GM18858 (cell line): ENCODE results near the gene ITPR1.

ENCODE experiments used
- ATAC-seq: cut with Tn5 transposase; IDR thresholded peaks from one replicate; pipeline ENCODE4 v1.9.1; 2021; ENCODE audit not compliant: unreplicated experiment

The ITPR1 gene

DNA sequence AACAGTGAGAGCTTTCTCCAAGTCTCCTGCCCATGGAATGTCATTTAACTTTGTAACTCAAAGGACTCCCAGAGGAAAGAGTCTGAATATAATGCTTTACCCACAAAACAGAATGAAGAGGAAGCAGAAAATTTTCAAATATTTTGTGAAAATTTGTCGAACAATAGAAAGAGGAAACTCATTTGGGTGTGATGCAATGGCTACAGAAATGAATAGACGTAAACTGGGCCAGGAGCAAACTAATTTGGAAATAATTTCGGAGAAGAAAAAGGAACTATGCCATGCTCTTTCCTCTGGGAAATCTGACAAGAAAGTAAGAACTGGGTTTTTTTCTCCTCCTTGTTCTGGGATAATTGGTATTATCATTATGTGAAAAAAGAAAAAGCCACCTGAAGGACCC is 14.9 kb upstream of the ITPR1 start:
- ATAC-seq = no peak

GRCh38 chr3:4491855-4492207 is 1.3 kb upstream of the ITPR1 start:
- no peak for ATAC-seq

GRCh38 chr3:4492208-4493013 is 737 bp upstream of the ITPR1 start:
- ATAC-seq = no peak

GRCh38 chr3:4493941-4494894 is 1.1 kb downstream of the ITPR1 start:
- ATAC-seq = no peak

GRCh38 chr3:4494895-4495264 is 1.7 kb downstream of the ITPR1 start:
- ATAC-seq = peak; percentile 28

GRCh38 chr3:4495294-4496086 is 2.3 kb downstream of the ITPR1 start:
- ATAC-seq = no peak

DNA sequence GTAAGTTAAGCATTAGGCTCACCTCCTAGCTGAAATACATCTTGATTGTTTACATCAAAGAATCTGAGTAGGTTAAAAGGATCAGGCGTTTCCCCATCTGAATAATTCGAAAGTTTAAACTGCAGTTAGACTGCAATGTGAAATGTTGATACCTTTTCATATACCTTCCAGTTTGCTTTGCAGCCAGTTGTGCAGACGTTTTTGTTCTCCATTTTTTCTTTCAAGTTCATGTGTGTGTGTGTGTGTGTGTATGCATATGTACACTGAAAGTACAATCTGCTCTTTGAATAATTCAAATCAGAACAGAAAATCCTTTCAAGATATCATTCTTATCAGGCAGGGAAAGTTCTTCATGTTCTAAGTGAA is 2.9 kb downstream of the ITPR1 start:
- no peak for ATAC-seq

DNA sequence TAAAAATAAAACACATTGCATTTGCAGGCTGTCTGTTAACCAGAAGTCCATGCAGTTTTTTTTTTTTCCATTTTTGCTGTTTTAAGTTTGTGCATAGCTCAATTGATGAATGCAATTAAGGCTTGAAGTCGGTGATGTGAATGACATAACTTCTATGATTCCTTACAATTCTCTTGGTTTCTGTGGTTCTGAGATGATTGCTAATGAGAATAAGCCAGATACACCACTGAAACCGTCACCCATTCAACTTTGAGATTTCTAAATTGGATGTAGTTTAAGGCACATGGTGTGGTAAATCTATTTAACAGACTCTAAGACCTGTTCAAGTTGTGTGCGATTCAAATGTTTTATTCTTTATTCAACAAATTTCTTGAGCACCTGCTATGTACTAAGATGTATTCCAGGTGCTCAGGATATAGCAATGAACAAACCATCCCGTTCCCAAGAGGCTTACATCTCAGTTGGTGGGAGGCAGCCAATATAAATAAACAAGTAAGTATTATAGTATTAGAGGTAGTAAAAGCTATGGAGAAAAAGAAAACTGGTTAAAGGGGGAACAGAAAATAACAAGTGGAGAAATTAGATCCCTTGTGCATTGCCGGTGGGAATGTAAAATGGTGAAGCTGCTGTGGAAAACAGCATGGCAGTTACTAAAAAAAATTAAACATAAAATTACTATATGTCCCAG is 4.0 kb downstream of the ITPR1 start:
- no peak for ATAC-seq

DNA sequence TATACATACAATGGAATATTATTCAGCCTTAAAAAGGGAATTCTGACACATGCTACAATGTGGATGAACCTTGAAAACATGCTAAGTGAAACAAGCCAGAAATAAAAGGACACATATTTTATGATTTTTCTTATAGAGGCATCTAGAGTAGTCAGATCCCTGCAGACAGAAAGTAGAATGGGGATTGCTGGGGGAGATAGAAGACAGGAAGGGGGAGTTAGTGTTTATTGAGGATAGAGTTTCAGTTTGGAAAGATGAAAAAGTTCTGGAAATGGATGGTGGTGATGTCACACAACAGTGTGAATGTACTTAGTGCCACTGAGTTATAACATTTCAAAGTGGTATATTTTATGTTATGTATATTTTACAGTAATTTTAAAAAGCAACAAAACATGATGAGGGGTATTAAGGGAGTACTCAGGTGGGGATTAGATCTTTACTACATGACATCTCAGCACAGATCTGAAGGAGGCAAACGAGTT is 4.7 kb downstream of the ITPR1 start:
- no peak for ATAC-seq

GRCh38 chr3:4498446-4498845 is 5.3 kb downstream of the ITPR1 start:
- no peak for ATAC-seq

GRCh38 chr3:4501437-4501836 is 8.3 kb downstream of the ITPR1 start:
- no peak for ATAC-seq

DNA sequence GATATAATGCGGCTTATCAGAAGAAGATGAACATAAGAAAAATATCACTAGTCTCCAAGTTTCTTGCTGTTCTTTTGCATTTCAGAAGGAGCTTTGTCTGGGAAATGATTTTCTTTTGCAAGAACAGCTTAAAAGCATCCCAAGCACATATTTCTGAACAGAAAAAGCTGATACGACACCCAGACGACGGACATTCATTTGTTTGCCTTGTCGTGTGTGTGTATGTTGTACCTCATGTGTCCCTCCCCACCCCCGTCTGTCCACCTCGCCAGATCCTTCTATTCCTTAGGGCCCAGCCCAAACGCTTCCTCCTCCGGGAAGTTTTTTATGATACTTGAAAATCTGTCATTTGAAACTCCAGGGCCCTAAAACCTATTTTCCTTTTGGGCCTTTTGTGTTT is 8.8 kb downstream of the ITPR1 start:
- no peak for ATAC-seq

- ATAC-seq = peak; percentile 62
These were observed 9.9 kb downstream of the ITPR1 start for GRCh38 chr3:4503050-4503449.

- no peak for ATAC-seq
These were observed 11.5 kb downstream of the ITPR1 start for GRCh38 chr3:4504340-4505261.

DNA sequence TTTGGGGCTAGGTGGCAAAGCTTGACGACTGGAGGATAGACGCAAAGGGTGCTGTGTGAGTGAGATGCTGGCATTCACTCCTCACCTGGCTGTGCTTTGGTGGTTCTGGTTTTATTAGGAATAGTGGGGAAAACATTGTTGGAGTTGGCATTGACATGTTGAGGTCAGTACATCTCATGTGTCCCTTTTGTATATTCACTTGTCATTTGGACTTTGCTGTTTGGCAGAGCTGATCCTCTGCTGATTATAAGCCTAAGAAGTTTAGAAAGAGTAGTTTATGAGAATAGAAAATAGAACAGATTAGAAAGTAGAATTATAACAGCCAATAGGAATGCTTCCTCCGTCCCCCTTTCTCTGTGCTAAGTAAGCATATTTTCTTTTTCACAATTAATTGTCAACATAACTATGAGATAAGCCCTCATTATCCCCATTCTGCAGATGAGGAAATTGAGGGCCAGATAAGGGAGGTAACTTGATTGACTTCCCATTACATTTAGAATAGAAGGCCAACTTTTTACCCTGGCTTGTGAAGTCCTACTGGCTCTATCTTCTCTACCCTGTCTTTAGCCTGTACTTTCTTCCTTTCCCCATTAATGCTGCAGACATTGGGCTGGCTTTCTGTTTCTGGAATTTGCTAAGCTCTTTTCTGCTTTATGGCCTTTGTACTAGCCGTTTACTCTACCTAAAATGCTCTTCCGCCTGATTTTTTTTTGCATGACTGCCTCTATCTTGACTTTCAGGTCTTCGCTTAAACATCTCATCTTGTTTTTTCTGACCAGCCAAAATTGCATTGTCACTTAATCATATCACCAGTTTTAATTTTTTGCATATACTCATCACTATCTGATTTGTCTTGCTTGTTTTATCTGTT is 12.8 kb downstream of the ITPR1 start:
- no peak for ATAC-seq

DNA sequence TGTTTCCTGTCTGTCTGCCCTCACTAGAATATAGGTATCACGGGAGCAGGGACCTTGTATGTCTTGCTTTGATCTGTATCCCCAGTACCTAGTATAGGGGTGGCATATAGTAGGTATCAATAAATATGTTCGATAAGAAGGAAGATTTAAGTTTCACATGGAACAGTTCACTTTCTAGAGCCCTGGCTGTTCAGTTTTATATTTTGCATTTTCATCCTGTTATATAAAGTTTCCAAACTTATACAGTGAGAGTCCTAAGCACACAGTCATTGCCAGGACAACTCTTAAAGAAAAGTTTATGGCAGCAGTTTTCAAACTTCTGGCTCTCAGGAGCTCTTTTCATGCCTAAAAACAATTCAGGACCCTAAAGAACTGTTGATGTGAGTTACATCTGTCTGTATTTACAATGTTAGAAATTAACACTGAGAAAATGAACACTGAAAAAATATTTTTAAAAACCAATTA is 13.4 kb downstream of the ITPR1 start:
- no peak for ATAC-seq

- ATAC-seq = no peak
These were observed 14.0 kb downstream of the ITPR1 start for GRCh38 chr3:4507024-4507596.
